HG03558 (cell line): Measurements from ENCODE around the gene GSTM3.
"Not testable (repeated sequence)": the region's sequence is repeated elsewhere in the genome, so short reads cannot be mapped to it uniquely, and the experiment has no call there.

Experiments used
- ATAC-seq: cut with Tn5 transposase; IDR thresholded peaks from one replicate; pipeline ENCODE4 v1.9.1; 2021; ENCODE audit warnings: moderate number of reproducible peaks; ENCODE audit not compliant: unreplicated experiment; ENCODE audit errors: extremely low read depth

The GSTM3 gene

GRCh38 chr1:109732390-109732881 is 8.4 kb downstream of the GSTM3 start:
- ATAC-seq = no peak

DNA sequence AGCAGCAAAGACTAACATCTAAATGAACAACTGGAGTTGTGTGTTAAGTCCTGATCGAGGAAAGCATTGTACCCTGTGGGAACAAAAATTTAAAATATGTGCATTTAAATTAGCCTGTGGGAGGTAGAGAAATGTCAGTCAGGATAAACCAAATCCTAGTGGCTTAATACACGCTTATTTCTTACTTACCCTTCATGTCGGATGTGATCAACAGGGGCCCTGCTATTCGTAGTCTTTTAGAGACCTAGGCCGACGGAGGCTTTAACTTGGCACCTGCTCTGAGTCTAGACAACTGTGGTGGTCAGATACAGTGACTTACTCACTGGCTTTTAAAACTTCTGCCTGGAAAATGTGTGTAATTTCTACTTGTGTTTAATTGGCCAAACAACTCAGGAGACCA is 10.2 kb downstream of the GSTM3 start:
- no peak for ATAC-seq

DNA sequence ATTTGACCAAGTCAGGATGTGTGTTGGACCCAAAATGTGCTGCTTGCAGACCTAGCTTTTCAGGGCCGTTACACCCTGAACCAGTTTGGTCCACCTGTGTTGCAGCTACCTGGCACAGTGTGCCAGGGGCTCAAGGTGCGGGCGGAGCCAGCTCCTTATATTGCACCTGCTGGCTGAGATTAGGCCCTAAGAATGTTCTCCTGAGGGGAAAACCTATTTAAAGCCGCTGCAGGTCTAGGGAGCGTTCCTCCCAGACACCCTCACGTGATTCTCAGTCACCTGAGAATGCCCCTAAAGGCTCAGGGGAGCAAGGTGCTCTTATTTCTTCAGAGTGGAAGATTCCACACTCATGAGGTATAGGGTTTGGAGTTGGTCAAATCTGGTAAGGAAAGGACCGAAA is 12.0 kb downstream of the GSTM3 start:
- no peak for ATAC-seq

DNA sequence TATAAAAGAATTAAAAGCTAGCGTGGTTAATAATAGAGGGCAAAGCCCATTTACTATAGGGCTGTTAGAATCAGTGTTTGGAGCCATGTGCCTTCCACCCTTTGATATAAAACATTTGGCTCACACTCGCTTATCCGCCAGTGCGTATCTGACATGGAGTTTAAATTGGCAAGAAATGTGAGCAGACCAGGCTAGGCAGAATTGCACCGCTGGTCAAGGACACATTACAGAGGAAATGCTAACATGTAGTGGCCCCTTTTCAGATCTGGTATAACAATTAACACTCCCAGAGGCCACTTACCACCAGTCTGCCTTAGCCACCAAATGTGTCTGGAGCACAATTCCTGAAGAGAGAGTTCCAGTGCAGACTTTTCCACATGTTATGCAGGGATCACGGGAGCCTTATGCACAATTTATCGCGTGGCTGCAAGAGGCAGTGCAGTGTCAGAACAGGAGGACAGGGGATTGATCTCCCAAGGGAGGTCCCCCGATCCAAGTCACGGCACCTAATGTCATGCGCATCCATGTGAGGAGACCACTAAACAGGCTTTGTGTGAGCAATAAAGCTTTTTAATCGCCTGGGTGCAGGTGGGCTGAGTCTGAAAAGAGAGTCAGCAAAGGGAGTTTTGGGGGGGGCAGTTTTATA is 14.0 kb downstream of the GSTM3 start:
- no peak for ATAC-seq

DNA sequence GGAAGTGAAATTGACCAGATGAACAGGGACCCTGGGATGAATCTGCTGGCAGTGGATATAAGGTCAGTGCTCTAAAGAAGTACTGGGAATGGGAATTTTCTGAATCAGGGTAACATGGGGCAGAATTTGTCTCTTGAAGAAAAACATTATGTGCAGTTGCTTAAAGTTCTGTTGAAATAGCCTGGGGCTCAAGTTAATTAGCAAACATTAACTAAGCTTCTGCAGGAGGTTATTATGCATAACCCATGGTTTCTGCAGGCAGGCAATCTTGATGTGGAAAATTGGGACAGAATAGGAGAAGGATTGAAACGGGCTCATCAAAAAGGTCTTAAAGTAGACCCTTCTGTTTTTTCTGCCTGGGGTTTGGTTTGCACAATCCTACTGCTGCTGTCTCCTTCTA is 14.8 kb downstream of the GSTM3 start:
- no peak for ATAC-seq

DNA sequence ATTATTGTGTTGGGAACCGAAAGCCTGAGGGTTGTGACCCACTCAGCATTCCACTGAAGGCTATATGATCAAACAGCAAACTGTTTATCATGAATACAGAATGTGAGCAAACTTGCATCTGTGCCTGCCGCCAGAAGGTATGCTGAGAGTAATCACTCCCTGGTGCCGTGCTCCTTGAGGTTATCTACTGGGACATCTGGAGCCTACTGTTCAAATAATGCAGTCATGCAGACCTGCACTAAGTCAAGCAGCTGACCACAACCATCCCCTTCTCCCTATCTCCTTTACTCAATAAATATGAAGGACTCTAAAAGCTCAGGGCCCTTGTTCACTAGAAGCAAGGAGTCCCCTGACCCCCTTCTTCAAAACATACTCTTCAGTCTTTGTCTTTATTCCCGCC is 15.3 kb downstream of the GSTM3 start:
- no peak for ATAC-seq

DNA sequence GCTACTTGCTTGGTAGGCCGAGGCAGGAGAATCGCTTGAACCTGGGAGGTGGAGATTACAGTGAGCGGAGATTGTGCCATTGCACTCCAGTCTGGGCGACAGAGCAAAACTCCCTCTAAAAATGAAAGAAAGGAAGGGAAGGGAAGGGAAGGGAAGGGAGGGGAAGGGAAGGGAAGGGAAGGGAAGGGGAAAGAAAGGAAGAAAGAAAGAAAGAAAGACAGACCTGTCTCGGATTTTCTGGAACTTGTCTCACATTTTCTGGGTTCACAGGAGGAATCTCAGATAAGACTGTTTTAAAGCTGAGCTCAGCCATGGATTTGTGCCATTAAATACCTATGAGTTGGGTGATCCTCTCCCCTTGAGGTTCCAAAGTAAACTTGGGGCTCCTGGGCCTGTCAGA is 15.9 kb downstream of the GSTM3 start:
- no peak for ATAC-seq

GRCh38 chr1:109722908-109723691 is 17.7 kb downstream of the GSTM3 start:
- ATAC-seq = no peak

GRCh38 chr1:109721971-109722370 is 18.9 kb downstream of the GSTM3 start:
- no peak for ATAC-seq

GRCh38 chr1:109721042-109721441 is 19.8 kb downstream of the GSTM3 start:
- ATAC-seq = no peak

DNA sequence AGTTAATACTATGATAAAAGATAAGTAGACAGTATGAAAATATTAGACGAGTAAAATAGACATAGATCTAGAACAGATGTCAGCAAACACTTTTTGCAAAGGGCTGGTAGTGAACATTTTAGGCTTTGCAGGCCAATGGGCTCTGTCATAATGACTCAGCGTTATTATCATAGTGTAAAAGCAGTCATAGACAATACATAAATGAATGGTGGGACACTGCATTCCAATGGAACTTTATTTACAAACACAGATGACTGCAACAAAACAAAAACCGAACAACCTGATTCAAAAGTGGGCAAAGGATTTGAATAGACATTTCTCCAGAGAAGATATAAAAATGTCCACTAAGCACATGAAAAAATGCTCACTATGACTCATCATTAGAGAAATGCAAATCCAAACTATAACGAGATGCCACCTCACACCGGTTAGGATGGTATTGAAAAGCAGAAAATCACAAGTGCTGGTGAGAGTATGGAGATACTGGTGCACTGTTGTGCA is 21.5 kb downstream of the GSTM3 start:
- ATAC-seq = no peak

- no peak for ATAC-seq
Observed at GRCh38 chr1:109718495-109718894, 22.3 kb downstream of the GSTM3 start.

GRCh38 chr1:109717729-109718128 is 23.1 kb downstream of the GSTM3 start:
- no peak for ATAC-seq

DNA sequence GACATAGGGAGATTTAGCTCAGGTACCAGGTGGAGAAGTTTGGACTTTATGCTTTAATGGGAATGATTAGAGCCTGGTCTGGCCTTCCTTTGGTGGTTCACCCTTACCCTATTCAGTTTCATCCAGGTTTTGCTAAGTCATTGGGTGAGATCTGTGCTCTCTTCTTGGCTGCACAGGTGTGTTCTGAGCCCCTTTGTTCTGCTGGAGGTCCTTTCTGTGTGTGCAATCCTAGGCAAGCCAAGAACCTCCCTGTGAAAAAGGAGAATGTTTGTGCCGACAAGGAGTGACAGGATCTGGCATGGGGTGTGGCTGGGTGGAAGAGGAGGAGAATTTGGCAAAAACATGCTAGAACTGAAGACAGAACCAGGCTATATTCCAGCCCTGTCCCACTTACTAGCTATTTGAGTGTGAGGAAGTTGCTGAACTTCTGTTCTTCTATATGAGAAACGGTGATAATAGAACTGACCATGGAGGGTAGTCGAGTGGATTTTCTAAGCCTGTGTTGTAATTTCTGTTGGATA is 24.2 kb downstream of the GSTM3 start:
- ATAC-seq = no peak

DNA sequence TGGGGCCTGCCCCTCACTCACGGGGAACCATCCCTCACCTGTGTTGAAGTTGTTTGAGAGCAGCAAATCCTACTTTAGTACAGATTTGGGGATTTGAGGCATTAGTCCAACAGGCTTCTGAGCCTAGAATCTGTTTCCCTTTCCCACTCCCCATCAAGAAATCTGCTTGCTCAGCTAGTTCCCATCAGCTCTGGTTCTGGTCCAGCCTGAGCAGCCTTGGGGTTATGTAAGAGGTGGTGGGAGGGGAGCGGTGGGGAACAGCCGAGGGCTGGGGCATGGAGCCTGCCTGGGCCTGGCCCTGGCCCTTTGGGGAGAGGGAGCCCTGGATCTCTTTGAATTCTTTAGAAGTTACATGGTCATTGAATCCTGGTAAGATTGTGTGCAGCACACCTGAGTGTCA is 24.7 kb downstream of the GSTM3 start:
- ATAC-seq = no peak

DNA sequence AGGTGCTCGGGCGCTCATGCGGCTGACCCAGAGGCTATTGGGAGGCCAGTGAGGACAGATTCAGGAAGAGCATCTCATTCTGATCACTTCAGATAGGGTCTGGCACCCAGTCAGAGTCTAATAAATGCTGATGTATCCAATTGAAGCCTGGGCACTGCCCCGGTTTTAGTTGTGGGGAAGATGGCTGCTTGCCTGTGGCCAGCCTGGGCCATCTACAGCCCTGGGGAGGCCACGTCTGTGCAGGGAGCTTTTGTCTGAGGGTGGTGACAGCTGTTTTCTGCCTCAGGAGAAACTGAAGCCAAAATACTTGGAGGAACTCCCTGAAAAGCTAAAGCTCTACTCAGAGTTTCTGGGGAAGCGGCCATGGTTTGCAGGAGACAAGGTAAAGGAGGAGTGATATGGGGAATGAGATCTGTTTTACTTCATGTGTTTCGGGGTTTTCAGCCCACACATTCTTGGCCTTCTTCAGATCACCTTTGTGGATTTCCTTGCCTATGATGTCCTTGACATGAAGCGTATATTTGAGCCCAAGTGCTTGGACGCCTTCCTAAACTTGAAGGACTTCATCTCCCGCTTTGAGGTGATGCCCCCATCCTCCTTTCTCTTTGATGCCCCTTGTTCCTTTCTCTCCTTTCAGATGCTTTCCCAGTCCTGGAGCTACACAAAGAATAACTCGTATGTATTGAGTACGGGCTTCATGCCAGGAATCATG is 26.0 kb downstream of the GSTM3 start:
- no peak for ATAC-seq

DNA sequence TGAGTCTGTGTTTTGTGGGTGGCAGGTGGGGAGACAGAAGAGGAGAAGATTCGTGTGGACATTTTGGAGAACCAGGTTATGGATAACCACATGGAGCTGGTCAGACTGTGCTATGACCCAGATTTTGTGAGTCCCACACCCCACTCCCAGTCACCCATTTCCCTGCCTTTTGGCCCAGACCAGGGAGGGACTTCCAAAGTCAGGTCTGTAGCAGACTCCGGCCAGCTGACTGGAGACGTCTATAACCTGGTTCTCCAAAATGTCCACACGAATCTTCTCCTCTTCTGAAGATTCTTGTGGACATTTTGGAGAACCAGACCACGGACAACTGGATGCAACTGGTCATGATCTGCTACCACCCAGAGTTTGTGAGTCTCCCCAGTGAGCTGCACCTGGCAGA is 27.2 kb downstream of the GSTM3 start:
- ATAC-seq = no peak

DNA sequence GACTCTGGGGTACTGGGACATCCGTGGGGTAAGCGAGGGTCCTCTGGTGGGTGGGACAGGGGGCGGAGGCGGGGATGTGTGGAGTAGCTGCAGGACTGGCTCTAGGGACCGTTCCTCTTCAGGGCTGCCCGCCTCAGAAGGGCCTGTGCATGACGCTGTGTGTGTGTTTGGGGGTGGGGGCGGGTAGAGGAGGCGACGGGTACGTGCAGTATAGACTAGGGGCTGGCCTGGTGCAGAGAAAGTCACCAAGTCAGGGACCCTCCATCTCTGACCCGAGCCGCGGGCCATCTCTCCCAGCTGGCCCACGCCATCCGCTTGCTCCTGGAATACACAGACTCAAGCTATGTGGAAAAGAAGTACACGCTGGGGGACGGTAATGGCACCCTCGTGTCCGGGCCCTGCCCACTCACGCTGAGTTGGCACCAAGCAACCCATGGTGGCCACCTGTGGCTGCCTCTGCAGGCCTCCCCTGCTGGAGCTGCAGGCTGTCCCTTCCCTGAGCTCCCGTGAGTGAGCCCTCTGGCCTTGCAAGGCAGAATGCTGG is 28.4 kb downstream of the GSTM3 start:
- no peak for ATAC-seq

- not testable (repeated sequence) for ATAC-seq
Observed at GRCh38 chr1:109711593-109712320, 29.1 kb downstream of the GSTM3 start, which contains the start of gene GSTM5. Gene GSTM5, plus strand, starts transcription at chr1:109712251. Its CDS starts 62 bp downstream, at chr1:109712313.

DNA sequence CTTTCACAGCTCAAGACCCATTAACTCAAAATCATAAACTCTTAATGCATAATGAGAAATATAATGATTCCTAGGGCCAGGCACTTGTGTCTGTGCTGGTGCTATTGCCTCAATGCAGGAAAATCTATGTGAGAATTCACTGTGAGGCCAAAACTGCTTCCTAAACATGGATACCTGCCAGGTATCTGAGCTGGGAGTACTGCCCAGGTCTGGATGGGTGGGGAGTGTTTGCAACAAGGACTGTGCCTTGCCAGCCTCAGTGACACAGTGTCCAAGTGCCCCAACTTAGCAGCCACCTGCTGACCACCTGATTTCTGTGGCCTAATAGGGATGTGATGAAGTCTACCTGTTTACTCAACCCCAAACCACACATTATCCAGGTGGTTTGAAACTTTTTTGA is 31.0 kb downstream of the GSTM3 start:
- ATAC-seq = not testable (repeated sequence)
